ENCODE results near the gene GPAM.

The GPAM gene

DNA sequence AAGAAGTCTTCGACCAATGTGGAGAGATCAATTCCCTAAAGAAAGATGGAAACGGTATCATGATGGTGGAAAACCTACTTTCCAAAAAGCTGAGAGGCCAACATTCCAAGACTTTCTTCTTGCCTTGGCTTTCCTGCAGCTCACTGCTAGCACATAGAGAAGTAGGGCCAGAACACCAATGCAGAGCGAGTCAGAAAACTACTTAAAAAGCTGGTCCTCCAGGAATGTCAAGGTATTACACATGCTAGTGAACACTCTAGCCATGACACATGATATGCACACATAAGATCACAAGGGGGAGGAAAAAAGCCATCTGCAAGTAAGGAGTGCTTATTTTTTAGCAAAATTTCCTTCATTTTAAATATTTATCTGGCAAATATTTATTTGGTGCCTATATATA lies 22.7 kb downstream of the GPAM start:
- no peaks in the 10 kb centered on the region for H3K4me1 ChIP-seq (ENCODE audit: insufficient read depth, poor library complexity, severe bottlenecking)
- TF ChIP-seq, protein P1, sequence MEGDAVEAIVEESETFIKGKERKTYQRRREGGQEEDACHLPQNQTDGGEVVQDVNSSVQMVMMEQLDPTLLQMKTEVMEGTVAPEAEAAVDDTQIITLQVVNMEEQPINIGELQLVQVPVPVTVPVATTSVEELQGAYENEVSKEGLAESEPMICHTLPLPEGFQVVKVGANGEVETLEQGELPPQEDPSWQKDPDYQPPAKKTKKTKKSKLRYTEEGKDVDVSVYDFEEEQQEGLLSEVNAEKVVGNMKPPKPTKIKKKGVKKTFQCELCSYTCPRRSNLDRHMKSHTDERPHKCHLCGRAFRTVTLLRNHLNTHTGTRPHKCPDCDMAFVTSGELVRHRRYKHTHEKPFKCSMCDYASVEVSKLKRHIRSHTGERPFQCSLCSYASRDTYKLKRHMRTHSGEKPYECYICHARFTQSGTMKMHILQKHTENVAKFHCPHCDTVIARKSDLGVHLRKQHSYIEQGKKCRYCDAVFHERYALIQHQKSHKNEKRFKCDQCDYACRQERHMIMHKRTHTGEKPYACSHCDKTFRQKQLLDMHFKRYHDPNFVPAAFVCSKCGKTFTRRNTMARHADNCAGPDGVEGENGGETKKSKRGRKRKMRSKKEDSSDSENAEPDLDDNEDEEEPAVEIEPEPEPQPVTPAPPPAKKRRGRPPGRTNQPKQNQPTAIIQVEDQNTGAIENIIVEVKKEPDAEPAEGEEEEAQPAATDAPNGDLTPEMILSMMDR (IDR thresholded peaks at IDR 0.05; ENCODE audit: poor library complexity, severe bottlenecking), result no peak
- no peaks in the 10 kb centered on the region for H3K27me3 ChIP-seq (ENCODE audit: insufficient read depth, poor library complexity, severe bottlenecking)
- H3K9me3 ChIP-seq (ENCODE audit: severe bottlenecking), result no peaks in the 10 kb centered on the region
- ATAC-seq (ENCODE audit: low read depth), result no peak
- H3K27ac ChIP-seq (ENCODE audit: poor library complexity, severe bottlenecking), result no peak overlapping the region
- no peak overlapping the region for H3K4me3 ChIP-seq (ENCODE audit: severe bottlenecking)
- no peak for DNase-seq (ENCODE audit: low spot score)
- peaks cover 86% of the 10 kb centered on the region for H3K36me3 ChIP-seq (ENCODE audit: low read depth)

DNA sequence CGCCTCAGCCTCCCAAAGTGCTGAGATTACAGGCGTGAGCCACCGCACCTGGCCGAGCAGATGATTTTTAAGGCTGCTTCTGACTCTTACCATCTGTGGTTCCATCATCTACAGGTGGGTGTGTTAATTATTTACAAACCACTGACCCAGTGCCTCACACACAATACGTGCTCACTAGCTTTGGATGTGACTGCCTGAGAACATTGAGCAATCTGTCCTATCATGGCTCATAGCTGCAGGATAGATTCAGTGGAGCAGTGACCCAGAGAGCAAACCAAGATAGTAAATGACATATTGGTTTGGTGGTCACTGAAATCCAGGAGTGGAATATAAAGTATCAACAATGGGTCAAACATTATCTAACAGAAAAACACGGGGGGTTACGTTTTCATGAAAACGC lies 24.1 kb downstream of the GPAM start:
- Histone ChIP-seq H3K27me3 (ENCODE audit: insufficient read depth, poor library complexity, severe bottlenecking) (no peaks in the 10 kb centered on the region), H3K4me3 (ENCODE audit: severe bottlenecking) (no peak overlapping the region), H3K27ac (ENCODE audit: poor library complexity, severe bottlenecking) (no peak overlapping the region), H3K9me3 (ENCODE audit: severe bottlenecking) (no peaks in the 10 kb centered on the region), H3K4me1 (ENCODE audit: insufficient read depth, poor library complexity, severe bottlenecking) (no peaks in the 10 kb centered on the region), H3K36me3 (ENCODE audit: low read depth) (peaks cover 83% of the 10 kb centered on the region)
- no peak for DNase-seq (ENCODE audit: low spot score)
- ATAC-seq (ENCODE audit: low read depth), result no peak
- TF ChIP-seq, protein P1 (IDR thresholded peaks at IDR 0.05; ENCODE audit: poor library complexity, severe bottlenecking), result no peak

- Histone ChIP-seq H3K4me1 (ENCODE audit: insufficient read depth, poor library complexity, severe bottlenecking) (no peaks in the 10 kb centered on the region), H3K9me3 (ENCODE audit: severe bottlenecking) (no peaks in the 10 kb centered on the region), H3K4me3 (ENCODE audit: severe bottlenecking) (no peak overlapping the region), H3K36me3 (ENCODE audit: low read depth) (peaks cover 30% of the 10 kb centered on the region), H3K27me3 (ENCODE audit: insufficient read depth, poor library complexity, severe bottlenecking) (no peaks in the 10 kb centered on the region), H3K27ac (ENCODE audit: poor library complexity, severe bottlenecking) (no peak overlapping the region)
- DNase-seq (ENCODE audit: low spot score), result no peak
- ATAC-seq (ENCODE audit: low read depth), result no peak
- TF ChIP-seq, protein P1 (IDR thresholded peaks at IDR 0.05; ENCODE audit: poor library complexity, severe bottlenecking), result no peak
Measured at GRCh38 chr10:112151524-112152039, 32.0 kb downstream of the GPAM start.

GRCh38 chr10:112148331-112148730 lies 35.2 kb downstream of the GPAM start:
- Histone ChIP-seq H3K9me3 (ENCODE audit: severe bottlenecking) (no peaks in the 10 kb centered on the region), H3K36me3 (ENCODE audit: low read depth) (peaks cover 7% of the 10 kb centered on the region; the same call in 1 of the 2 replicates), H3K4me1 (ENCODE audit: insufficient read depth, poor library complexity, severe bottlenecking) (no peaks in the 10 kb centered on the region), H3K27me3 (ENCODE audit: insufficient read depth, poor library complexity, severe bottlenecking) (no peaks in the 10 kb centered on the region), H3K27ac (ENCODE audit: poor library complexity, severe bottlenecking) (no peak overlapping the region), H3K4me3 (ENCODE audit: severe bottlenecking) (no peak overlapping the region)
- TF ChIP-seq, protein P1 (IDR thresholded peaks at IDR 0.05; ENCODE audit: poor library complexity, severe bottlenecking), result no peak
- no peak for DNase-seq (ENCODE audit: low spot score)
- ATAC-seq (ENCODE audit: low read depth), result no peak

DNA sequence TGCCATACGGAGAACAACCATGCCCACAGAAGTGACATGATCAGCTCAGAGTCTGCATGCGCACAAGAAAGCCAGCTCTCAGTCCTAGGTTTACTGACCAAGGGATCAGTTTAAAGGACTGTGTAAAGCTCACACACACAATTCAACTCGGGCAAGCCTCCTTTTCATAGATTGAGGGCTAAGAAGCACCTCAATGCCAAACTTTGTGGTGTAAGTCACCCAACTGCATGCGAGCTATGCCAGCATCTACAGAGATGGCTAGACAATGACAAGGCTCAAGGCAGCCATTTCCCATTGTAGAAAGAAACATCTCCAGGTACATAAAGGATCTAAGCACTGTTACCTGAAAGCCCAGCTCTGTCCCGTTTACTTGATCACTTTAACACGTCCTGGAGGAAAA lies 36.8 kb downstream of the GPAM start:
- H3K4me1 ChIP-seq (ENCODE audit: insufficient read depth, poor library complexity, severe bottlenecking), result no peaks in the 10 kb centered on the region
- H3K9me3 ChIP-seq (ENCODE audit: severe bottlenecking), result no peaks in the 10 kb centered on the region
- no peaks in the 10 kb centered on the region for H3K27me3 ChIP-seq (ENCODE audit: insufficient read depth, poor library complexity, severe bottlenecking)
- no peak for DNase-seq (ENCODE audit: low spot score)
- H3K27ac ChIP-seq (ENCODE audit: poor library complexity, severe bottlenecking), result no peak overlapping the region
- no peak overlapping the region for H3K4me3 ChIP-seq (ENCODE audit: severe bottlenecking)
- no peaks in the 10 kb centered on the region; the same call in 1 of the 2 replicates for H3K36me3 ChIP-seq (ENCODE audit: low read depth)
- no peak for ATAC-seq (ENCODE audit: low read depth)
- TF ChIP-seq, protein P1 (IDR thresholded peaks at IDR 0.05; ENCODE audit: poor library complexity, severe bottlenecking), result no peak
